GM06990 (cell line): Measurements from ENCODE around the gene ST6GALNAC5.

Experiments used
- DNase-seq: peaks from one replicate; pipeline ENCODE4 v3.0.0-alpha.2; 2011; ENCODE audit not compliant: insufficient read length; ENCODE audit errors: extremely low read depth
- H3K27me3 ChIP-seq: replicated peaks from 2 replicates; pipeline ENCODE4 v1.6.0; 2011; ENCODE audit warnings: low read length; ENCODE audit not compliant: control insufficient read depth, insufficient read depth
- H3K36me3 ChIP-seq: 2 replicates; pipeline ENCODE4 v1.5.1; 2011; ENCODE audit warnings: low read length; ENCODE audit not compliant: control insufficient read depth, insufficient read depth
- H3K4me3 ChIP-seq: replicated peaks from 2 replicates; pipeline ENCODE4 v1.5.1; 2011; ENCODE audit warnings: low read depth, mild to moderate bottlenecking, control low read depth, low read length
- TF ChIP-seq, protein P1 (sequence below): IDR thresholded peaks from 2 replicates; pipeline ENCODE4 v1.5.1; 2011; ENCODE audit warnings: low read length, control low read depth, mild to moderate bottlenecking, inconsistent platforms; ENCODE audit not compliant: insufficient read depth, poor library complexity, severe bottlenecking

The ST6GALNAC5 gene

DNA sequence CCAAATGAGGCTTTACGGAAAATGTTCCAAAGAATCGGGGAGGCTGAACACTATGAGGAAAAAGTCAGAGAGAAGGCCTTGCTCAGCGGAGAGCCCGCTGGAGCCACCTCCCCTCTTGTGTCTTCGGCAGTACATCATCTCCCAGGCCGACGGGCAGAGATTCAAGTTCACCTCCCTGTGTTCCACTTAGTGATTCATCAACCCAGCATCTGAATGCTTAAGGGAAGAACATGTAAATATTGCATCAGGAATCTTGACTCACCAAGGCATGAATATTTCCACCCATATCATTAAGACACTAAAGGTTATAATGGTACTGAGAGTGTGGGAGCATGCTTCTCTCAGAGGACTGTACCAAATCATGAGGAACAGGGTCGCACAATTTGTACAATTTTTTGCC is 172.5 kb downstream of the ST6GALNAC5 start:
- Histone ChIP-seq H3K4me3 (no peak overlapping the region), H3K36me3 (no peaks in the 10 kb centered on the region), H3K27me3 (no peaks in the 10 kb centered on the region)
- TF ChIP-seq, protein P1, sequence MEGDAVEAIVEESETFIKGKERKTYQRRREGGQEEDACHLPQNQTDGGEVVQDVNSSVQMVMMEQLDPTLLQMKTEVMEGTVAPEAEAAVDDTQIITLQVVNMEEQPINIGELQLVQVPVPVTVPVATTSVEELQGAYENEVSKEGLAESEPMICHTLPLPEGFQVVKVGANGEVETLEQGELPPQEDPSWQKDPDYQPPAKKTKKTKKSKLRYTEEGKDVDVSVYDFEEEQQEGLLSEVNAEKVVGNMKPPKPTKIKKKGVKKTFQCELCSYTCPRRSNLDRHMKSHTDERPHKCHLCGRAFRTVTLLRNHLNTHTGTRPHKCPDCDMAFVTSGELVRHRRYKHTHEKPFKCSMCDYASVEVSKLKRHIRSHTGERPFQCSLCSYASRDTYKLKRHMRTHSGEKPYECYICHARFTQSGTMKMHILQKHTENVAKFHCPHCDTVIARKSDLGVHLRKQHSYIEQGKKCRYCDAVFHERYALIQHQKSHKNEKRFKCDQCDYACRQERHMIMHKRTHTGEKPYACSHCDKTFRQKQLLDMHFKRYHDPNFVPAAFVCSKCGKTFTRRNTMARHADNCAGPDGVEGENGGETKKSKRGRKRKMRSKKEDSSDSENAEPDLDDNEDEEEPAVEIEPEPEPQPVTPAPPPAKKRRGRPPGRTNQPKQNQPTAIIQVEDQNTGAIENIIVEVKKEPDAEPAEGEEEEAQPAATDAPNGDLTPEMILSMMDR, result no peak
- DNase-seq, result no peak

DNA sequence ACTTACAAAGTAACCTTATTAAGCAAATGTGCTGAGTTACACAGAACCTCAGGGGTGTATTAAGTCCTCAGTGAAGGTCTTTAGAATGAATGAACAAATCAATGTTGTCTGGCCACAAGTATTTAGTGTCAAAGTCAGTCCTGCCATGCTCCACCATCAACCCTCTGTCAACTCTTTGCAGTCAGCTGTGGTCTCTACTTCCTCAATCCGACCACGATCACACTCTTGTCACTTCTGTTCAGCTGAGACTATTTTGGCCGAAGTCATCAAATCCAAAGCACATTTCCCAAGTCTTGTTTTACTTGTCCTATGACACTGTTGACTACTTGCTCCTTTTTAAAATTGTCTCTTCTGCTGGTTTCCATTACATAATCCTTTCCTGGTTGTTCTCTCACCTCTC is 173.5 kb downstream of the ST6GALNAC5 start:
- H3K36me3 ChIP-seq, result no peaks in the 10 kb centered on the region
- H3K27me3 ChIP-seq, result no peaks in the 10 kb centered on the region
- TF ChIP-seq, protein P1, result no peak
- no peak for DNase-seq
- no peak overlapping the region for H3K4me3 ChIP-seq

DNA sequence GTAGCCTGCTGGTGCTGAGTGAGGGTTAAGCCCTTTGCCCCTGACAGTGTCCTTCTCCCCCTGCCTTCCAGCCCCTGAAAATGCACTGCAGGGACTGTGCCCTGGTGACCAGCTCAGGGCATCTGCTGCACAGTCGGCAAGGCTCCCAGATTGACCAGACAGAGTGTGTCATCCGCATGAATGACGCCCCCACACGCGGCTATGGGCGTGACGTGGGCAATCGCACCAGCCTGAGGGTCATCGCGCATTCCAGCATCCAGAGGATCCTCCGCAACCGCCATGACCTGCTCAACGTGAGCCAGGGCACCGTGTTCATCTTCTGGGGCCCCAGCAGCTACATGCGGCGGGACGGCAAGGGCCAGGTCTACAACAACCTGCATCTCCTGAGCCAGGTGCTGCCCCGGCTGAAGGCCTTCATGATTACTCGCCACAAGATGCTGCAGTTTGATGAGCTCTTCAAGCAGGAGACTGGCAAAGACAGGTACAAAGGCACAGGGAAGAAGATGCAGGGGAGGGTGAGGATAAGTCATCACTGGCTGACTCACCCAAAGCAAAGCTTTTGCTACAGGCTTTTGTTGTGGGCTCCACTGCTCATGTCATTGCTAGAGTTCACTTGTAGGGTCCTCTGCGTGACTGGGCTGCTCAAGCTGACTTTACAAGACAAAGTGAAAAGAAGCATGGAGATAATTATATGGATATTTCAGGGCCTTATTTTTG is 177.0 kb downstream of the ST6GALNAC5 start:
- Histone ChIP-seq H3K4me3 (no peak overlapping the region), H3K36me3 (no peaks in the 10 kb centered on the region), H3K27me3 (no peaks in the 10 kb centered on the region)
- TF ChIP-seq, protein P1, result no peak
- no peak for DNase-seq

DNA sequence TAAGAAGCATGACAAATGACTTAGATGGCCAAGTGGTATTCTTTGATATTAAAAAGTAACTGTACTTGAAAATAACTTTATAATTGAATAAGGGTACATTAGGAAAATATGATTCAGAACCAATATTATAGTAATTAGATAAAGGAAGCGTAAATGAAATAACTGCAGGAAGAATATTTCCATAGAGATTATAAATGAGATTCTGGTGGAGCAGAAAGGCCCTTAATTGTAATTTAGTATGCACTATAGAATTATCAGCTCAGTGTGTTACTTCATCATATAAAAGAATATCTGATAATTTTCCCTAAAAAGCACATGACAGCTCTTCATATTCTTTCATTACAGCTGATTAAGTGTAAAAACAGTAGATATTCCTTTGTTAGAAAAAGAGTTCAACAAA is 180.3 kb downstream of the ST6GALNAC5 start:
- Histone ChIP-seq H3K4me3 (no peak overlapping the region), H3K36me3 (no peaks in the 10 kb centered on the region), H3K27me3 (no peaks in the 10 kb centered on the region)
- DNase-seq, result no peak
- TF ChIP-seq, protein P1, result no peak

DNA sequence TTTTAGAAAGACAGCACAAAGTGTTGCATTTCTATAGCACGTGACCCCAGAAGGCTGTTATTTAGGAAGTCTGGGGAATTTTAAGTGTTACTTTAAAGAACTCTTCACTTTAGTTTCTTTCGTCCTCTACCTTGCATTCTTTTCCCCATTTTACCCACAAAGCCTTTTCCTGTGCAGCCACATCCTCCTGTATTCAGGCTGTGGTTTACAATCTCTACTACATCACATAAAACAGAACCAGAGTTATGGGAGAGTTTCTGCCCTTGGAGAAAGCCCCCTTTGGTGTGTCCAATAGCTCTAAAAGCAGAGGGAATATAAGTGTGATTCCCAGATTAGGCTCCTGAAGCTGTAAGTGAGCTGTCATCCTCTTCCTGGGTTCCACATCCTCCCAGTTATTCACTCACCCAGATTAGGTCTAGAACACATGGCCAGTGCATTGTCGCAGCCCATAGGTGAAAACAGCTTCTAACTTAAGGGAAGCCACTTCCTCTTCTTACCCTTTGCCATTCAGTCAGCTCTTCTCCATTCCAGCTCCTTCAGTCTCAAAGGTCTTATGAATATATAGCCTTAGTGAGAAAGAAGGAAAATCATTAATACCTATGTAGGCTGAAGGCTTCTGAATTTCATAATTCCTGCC is 180.8 kb downstream of the ST6GALNAC5 start:
- TF ChIP-seq, protein P1, result no peak
- Histone ChIP-seq H3K27me3 (no peaks in the 10 kb centered on the region), H3K4me3 (no peak overlapping the region), H3K36me3 (no peaks in the 10 kb centered on the region)
- no peak for DNase-seq
